ENCODE measurements around the gene PES1. TPM values are rescaled to one million over a fixed set of nuclear protein-coding genes. Genes with fewer than 3 reads are reported as not detected.
"Not testable (repeated sequence)": the region's sequence is repeated elsewhere in the genome, so short reads cannot be mapped to it uniquely, and the experiment has no call there.

PES1 gene
- total RNA-seq, 1 donor from 2014 or later: 115 TPM

DNA sequence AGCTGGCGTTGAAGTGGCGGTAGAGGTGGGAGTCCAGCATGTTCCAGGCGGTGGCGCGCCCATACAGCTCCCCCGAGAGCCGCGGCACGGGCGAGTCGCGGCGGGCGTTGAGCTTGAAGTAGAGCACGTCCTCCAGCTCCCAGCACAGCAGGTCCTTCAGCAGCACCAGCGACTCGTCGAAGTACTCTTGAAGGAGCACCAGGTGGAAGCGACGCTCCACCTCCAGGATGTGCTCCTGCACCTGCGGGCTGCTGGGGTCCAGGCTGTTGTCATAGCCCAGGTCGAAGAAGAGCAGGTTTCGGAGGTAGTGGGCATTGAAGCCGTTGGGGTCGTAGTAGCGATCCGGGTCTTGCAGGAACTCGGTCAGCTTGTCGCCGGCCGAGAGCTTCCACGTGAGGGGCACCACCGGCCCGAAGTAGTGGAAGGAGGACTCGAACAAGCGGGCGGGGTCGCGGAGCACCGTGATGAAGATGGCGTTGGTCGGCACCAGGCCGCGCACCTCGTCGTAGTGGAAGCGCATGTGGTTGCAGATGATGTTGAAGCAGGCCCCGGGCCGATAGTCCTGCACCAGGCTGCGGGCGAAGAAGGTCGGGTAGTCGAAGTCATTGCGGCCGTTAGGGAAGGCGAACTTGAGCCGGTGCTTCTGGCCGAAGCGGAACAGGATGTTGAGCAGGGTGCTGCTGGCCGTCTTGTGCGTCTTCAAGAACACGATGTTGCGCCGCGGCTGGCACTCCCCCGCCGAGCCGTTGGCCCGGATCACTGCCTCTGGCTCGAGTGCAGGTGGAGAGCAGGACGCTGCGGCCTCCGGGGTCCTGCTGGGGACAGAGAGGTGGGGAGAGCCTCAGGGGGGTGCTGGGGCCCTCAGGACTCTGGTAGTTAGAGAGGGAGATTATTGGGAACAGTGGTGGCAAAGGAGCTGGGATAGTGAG, 36.2 kb downstream of the PES1 start:
- TF ChIP-seq, protein P1, sequence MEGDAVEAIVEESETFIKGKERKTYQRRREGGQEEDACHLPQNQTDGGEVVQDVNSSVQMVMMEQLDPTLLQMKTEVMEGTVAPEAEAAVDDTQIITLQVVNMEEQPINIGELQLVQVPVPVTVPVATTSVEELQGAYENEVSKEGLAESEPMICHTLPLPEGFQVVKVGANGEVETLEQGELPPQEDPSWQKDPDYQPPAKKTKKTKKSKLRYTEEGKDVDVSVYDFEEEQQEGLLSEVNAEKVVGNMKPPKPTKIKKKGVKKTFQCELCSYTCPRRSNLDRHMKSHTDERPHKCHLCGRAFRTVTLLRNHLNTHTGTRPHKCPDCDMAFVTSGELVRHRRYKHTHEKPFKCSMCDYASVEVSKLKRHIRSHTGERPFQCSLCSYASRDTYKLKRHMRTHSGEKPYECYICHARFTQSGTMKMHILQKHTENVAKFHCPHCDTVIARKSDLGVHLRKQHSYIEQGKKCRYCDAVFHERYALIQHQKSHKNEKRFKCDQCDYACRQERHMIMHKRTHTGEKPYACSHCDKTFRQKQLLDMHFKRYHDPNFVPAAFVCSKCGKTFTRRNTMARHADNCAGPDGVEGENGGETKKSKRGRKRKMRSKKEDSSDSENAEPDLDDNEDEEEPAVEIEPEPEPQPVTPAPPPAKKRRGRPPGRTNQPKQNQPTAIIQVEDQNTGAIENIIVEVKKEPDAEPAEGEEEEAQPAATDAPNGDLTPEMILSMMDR (conservative IDR thresholded peaks at IDR 0.05): peak; percentile 21
- Mint-ChIP-seq H3K4me3 (no peak overlapping the region), H3K9me3 (no peaks in the 10 kb centered on the region), H3K36me3 (ENCODE audit: low read depth) (no peaks in the 10 kb centered on the region), H3K27ac (ENCODE audit: unreplicated experiment) (no peak overlapping the region), H3K4me1 (peaks cover 5% of the 10 kb centered on the region), H3K27me3 (ENCODE audit: low read depth) (no peaks in the 10 kb centered on the region)
- no peak for DNase-seq (ENCODE audit: low read depth, low spot score)

DNA sequence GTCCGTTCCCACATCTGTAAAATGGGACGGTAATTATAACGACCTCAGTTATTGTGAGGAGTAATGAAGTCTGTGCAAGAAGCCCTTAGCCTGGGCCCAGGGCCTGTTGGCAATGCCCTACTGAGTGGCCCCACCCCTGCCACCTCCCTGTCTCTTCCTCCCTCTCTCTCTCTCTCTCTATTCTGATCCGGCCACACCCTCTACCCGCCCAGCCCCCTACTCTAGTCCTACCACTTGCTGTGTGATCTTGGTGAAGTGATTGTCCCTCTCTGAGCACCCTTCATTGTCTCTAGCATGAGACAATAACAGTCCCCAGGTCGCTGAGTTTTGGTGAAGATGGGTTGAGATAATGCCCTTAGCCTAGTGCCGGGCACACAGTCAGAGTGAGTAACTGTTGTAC, 37.7 kb downstream of the PES1 start:
- H3K27me3 Mint-ChIP-seq (ENCODE audit: low read depth): no peaks in the 10 kb centered on the region
- no peak overlapping the region for H3K4me3 Mint-ChIP-seq
- no peaks in the 10 kb centered on the region for H3K4me1 Mint-ChIP-seq
- TF ChIP-seq, protein P1 (conservative IDR thresholded peaks at IDR 0.05): no peak
- no peak overlapping the region for H3K27ac Mint-ChIP-seq (ENCODE audit: unreplicated experiment)
- no peak for DNase-seq (ENCODE audit: low read depth, low spot score)
- no peaks in the 10 kb centered on the region for H3K36me3 Mint-ChIP-seq (ENCODE audit: low read depth)
- no peaks in the 10 kb centered on the region for H3K9me3 Mint-ChIP-seq

DNA sequence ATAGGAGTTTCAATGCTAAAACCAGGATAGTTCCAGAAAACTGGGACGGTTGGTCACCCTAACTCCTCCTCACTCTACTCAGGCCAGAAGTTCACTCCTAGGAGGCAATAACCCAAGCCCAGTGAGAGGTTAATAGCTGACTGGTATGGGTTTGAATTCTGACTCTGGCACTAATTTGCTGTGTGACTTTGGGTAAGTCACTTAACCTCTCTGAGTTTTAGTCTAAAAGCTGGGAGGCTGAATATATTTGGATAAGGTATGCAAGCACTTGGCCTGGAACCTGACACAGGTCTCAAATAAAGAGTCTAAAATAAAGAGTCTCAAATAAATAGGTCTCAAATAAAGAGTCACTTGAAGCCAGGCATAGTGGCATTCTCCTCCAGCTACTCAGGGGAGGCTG, 39.0 kb downstream of the PES1 start:
- no peak overlapping the region for H3K27ac Mint-ChIP-seq (ENCODE audit: unreplicated experiment)
- H3K9me3 Mint-ChIP-seq: no peaks in the 10 kb centered on the region
- no peak for DNase-seq (ENCODE audit: low read depth, low spot score)
- H3K27me3 Mint-ChIP-seq (ENCODE audit: low read depth): no peaks in the 10 kb centered on the region
- no peaks in the 10 kb centered on the region for H3K36me3 Mint-ChIP-seq (ENCODE audit: low read depth)
- H3K4me1 Mint-ChIP-seq: no peaks in the 10 kb centered on the region
- H3K4me3 Mint-ChIP-seq: no peak overlapping the region
- TF ChIP-seq, protein P1 (conservative IDR thresholded peaks at IDR 0.05): no peak

DNA sequence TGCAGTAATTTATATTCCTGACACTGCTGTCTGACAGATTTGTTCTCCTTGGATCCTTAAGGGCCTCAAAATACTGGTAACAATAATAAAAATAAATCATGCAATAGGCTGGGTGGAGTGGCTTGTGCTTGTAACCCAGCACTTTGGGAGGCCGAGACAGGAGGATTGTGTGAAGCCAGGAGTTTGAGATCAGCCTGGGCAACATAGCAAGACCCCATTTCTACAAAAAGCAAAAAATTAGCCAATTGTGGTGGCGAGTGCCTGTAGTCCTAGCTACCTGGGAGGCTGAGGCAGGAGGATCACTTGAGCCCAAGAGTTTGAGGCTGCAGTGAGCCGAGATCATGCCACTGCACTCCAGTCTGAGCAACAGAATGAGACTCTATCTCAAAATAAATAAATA, 39.9 kb downstream of the PES1 start:
- not testable (repeated sequence) for H3K9me3 Mint-ChIP-seq; H3K4me3 Mint-ChIP-seq; H3K27ac Mint-ChIP-seq (ENCODE audit: unreplicated experiment); H3K27me3 Mint-ChIP-seq (ENCODE audit: low read depth); H3K4me1 Mint-ChIP-seq; DNase-seq (ENCODE audit: low read depth, low spot score); H3K36me3 Mint-ChIP-seq (ENCODE audit: low read depth)

DNA sequence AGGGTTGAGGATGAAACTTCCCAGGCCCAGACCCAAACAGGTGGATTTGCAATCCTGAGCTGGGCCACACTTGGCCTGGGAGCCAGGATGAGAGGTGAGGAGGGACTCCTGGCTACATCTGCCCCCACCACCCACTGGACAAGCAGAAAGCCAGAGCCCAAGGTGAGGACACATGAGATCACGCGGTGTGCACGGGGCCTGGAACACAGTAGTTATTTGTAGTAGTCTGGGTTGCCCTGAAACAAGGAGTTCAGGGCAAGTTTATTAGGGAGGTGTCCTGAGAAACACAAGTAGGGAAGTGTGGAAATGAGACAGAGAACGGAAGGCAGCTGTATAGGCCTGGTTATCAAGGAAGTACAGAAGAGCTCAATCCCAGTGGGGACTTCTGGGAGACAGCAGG, 44.5 kb downstream of the PES1 start:
- Mint-ChIP-seq H3K9me3 (no peaks in the 10 kb centered on the region), H3K27me3 (ENCODE audit: low read depth) (no peaks in the 10 kb centered on the region), H3K4me3 (no peak overlapping the region), H3K36me3 (ENCODE audit: low read depth) (no peaks in the 10 kb centered on the region), H3K4me1 (peaks cover 6% of the 10 kb centered on the region), H3K27ac (ENCODE audit: unreplicated experiment) (no peak overlapping the region)
- TF ChIP-seq, protein P1 (conservative IDR thresholded peaks at IDR 0.05): no peak
- DNase-seq (ENCODE audit: low read depth, low spot score): no peak

DNA sequence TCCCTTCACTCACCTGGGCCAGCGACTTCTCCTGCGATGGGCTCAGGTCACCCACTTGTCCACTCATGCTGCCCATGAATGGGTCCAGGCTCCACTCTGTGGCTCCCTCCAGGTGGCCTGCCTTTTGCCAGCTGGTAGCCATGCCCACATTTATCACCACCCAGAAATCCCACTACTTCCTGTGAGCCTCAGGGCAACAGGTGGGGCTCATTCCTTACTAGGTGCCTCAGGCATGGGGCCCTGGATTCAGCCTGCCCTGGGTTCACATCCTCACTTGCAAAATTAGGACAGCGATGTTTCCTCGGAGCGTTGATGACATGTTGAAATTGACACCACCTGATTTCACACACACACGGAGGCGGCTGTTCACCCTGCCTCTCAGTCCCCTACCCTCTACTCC, 45.1 kb downstream of the PES1 start, which contains the start of gene SEC14L6:
Gene SEC14L6 (minus strand): TSS at position 126 of the 400 bp plus-strand sequence. CDS start 59 bp downstream, at position 67.
- Mint-ChIP-seq H3K4me3 (no peak within 1 kb of the TSS), H3K27me3 (ENCODE audit: low read depth) (no peaks in the 10 kb centered on the region), H3K9me3 (no peaks in the 10 kb centered on the region), H3K4me1 (peaks cover 8% of the 10 kb centered on the region), H3K27ac (ENCODE audit: unreplicated experiment) (no peak within 1 kb of the TSS), H3K36me3 (ENCODE audit: low read depth) (no peaks in the 10 kb centered on the region)
- DNase-seq (ENCODE audit: low read depth, low spot score): no peak
- TF ChIP-seq, protein P1 (conservative IDR thresholded peaks at IDR 0.05): no peak

Data from neural crest cell (in vitro differentiated cells).